Naive thymus-derived CD4-positive, alpha-beta T cell (primary cell): ENCODE data around the gene TTC17. TPM values are rescaled to one million over a fixed set of nuclear protein-coding genes. Genes with fewer than 3 reads are reported as not detected.

ENCODE experiments used
- ATAC-seq: fragments of 150-1000 bp; cut with Tn5 transposase; 2 replicates; pipeline ENCODE4 v1.10.0; 2021; ENCODE audit warnings: mild to moderate bottlenecking, moderate library complexity
- CTCF ChIA-PET: fragments of 350-600 bp; sonication (Branson Sonifier 250); formaldehyde crosslinking; loops from one replicate; lab custom pipeline; 2021; ENCODE audit warnings: antibody characterized with exemption; lab: Charles Lee
- POLR2A ChIA-PET: fragments of 350-600 bp; sonication (Branson Sonifier 250); formaldehyde crosslinking; loops from one replicate; lab custom pipeline; 2021; ENCODE audit warnings: antibody characterized with exemption, inconsistent platforms; lab: Charles Lee
- DNase-seq, 9 donors: peaks; one replicate each; pipeline versions ENCODE4 v3.0.0 to v3.0.0-alpha.2; 2020 to 2022; ENCODE audit warnings: mixed read lengths in 1 of 9
- H3K27ac ChIP-seq: one replicate; pipeline ENCODE4 v1.7.0; 2013; ENCODE audit warnings: mild to moderate bottlenecking, low read depth, low read length, moderate library complexity
- H3K27me3 ChIP-seq, 2 donors: one replicate each; pipeline ENCODE4 v1.7.0; 2013; ENCODE audit warnings: low read length in 2 of 2, mild to moderate bottlenecking in 2 of 2, moderate library complexity in 2 of 2; ENCODE audit not compliant: control insufficient read depth in 2 of 2, insufficient read depth in 2 of 2
- H3K36me3 ChIP-seq, 3 experiments: 1 replicate in 2 of 3; 2 replicates in 1 of 3; pipeline ENCODE4 v1.7.0; 2013; ENCODE audit warnings: low read length in 3 of 3, mild to moderate bottlenecking in 3 of 3, moderate library complexity in 1 of 3; ENCODE audit not compliant: insufficient read depth in 3 of 3, control insufficient read depth in 2 of 3
- H3K4me1 ChIP-seq, 2 donors: one replicate each; pipeline ENCODE4 v1.7.0; 2013; ENCODE audit warnings: low read length in 2 of 2, mild to moderate bottlenecking in 2 of 2, moderate library complexity in 1 of 2; ENCODE audit not compliant: control insufficient read depth in 2 of 2, insufficient read depth in 2 of 2
- H3K4me3 ChIP-seq: 2 replicates; pipeline ENCODE4 v1.7.0; 2013; ENCODE audit warnings: mild to moderate bottlenecking, low read length
- H3K9me3 ChIP-seq, 3 experiments: 1 replicate in 2 of 3; 2 replicates in 1 of 3; pipeline ENCODE4 v1.7.0; 2013; ENCODE audit warnings: low read length in 3 of 3; ENCODE audit not compliant: control insufficient read depth in 2 of 3
- H3K27ac Mint-ChIP-seq, 9 donors: one replicate each; pipeline ENCODE4 v1.8.0; 2020 to 2022; ENCODE audit warnings: mixed read lengths in 9 of 9, mild to moderate bottlenecking in 8 of 9, moderate library complexity in 5 of 9, inconsistent platforms in 2 of 9
- H3K27me3 Mint-ChIP-seq, 5 donors: one replicate each; pipeline ENCODE4 v1.8.0; 2021 to 2022; ENCODE audit warnings: mixed read lengths in 5 of 5, mild to moderate bottlenecking in 1 of 5
- H3K36me3 Mint-ChIP-seq, 5 donors: one replicate each; pipeline ENCODE4 v1.8.0; 2020 to 2022; ENCODE audit warnings: mixed read lengths in 5 of 5, mild to moderate bottlenecking in 3 of 5, inconsistent platforms in 1 of 5
- H3K4me1 Mint-ChIP-seq, 7 donors: one replicate each; pipeline ENCODE4 v1.8.0; 2020 to 2022; ENCODE audit warnings: mixed read lengths in 7 of 7, mild to moderate bottlenecking in 3 of 7, inconsistent platforms in 1 of 7
- H3K4me3 Mint-ChIP-seq, 10 donors: one replicate each; pipeline ENCODE4 v1.8.0; 2020 to 2022; ENCODE audit warnings: mild to moderate bottlenecking in 10 of 10, mixed read lengths in 10 of 10, moderate library complexity in 6 of 10, inconsistent platforms in 2 of 10
- H3K9me3 Mint-ChIP-seq, 11 donors: one replicate each; pipeline ENCODE4 v1.8.0; 2020 to 2022; ENCODE audit warnings: mixed read lengths in 11 of 11, mild to moderate bottlenecking in 4 of 11, inconsistent platforms in 1 of 11, moderate library complexity in 1 of 11
- intact Hi-C, 2 donors: fragments of 100-400 bp; cut with micrococcal nuclease; formaldehyde crosslinking; loops; one replicate each; pipeline ENCODE4 v1.15.1; 2023
- polyA plus RNA-seq, 2 donors: library from polyadenylated mRNA; unstranded; fragments of 300-500 nt; fragmentation: Illumina TruSeq; gene quantifications; one replicate each; pipeline ENCODE4 v1.2.3, GENCODE V29; 2021
- total RNA-seq, 6 experiments: library from RNA in 5 of 6; stranded (reverse) in 5 of 6; gene quantifications; 1 replicate in 5 of 6; 2 replicates in 1 of 6; pipeline ENCODE4 v1.2.3 and lab custom pipeline; 2021 to 2026

Gene TTC17
- total and polyA plus RNA-seq, 7 experiments from 2014 or later: 45.9 to 132 (median 97.9) TPM

DNA sequence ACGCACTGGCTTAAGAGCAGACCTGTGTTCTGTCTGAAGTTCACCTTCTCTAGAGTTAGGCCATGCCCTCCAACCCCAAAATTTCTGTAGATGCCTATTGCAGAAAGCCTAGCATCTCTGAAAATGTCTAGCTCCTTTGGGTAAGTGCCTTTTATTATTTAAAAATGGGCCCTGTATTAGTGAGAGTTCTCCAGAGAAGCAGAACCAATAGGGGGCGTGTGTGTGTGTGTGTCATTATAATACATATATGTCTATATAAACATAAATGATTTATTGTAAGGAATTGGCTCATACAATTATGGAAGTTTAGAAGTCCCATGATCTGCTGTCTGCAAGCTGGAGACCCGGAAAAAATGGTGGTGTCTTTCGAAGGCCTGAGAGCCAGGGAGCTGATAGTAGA, 144.7 kb downstream of the TTC17 start:
- CTCF ChIA-PET: no interaction called here

DNA sequence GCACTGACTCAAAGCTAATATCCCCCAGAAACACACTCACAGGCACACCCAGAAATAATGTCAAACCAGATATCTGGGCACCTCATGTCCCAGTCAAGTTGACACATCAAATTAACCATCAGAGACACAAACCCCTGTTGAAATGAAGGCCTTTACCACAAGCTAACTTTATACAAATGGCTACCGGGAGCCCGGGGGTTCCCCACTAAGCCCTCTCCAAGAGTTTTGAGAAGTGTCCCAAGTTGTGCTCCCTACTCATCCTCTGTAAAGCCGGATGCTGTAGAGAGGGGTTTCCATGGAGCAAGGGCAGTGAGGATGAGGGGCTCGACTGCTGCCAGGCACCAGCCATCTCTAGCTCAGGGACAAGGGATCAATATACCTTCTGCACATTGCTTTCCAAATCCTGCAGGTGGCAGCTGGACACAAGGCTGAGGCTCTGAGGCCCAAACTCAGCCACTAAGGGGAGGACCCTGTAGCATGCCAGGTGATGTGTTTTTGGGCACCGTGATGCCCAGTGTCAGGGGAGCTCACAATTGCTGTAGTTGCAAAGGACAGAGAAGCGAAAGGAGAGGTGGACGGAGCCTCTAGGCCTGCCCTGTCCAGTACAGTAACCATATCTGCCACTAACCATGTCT, 145.7 kb downstream of the TTC17 start:
- DNase-seq (no peak), ATAC-seq (no peak)
- Mint-ChIP-seq H3K9me3 (peaks cover 0 to 2% (median 0%) of the 10 kb centered on the region in 11 donors), H3K4me1 (peaks cover 0 to 10% (median 0%) of the 10 kb centered on the region in 7 donors), H3K4me3 (no peak overlapping the region), H3K27me3 (peaks cover 0 to 12% (median 10%) of the 10 kb centered on the region in 5 donors), H3K36me3 (no peaks in the 10 kb centered on the region), H3K27ac (no peak overlapping the region)
- Histone ChIP-seq H3K9me3 (no peaks in the 10 kb centered on the region), H3K27me3 (no peaks in the 10 kb centered on the region), H3K27ac (no peak overlapping the region), H3K36me3 (no peaks in the 10 kb centered on the region), H3K4me3 (no peak overlapping the region), H3K4me1 (no peaks in the 10 kb centered on the region)
- intact Hi-C loops: loop anchor here in 1 of 2 donors (10.0 kb wide), 1 partner anchor 60 kb away; no protein-coding TSS in a partner anchor
- ChIA-PET POLR2A (no interaction called here), CTCF (no interaction called here)

More for the DNA sequence above, 144.7 kb downstream of the TTC17 start:
- Histone ChIP-seq H3K27me3 (no peaks in the 10 kb centered on the region), H3K36me3 (no peaks in the 10 kb centered on the region), H3K4me3 (no peak overlapping the region), H3K4me1 (no peaks in the 10 kb centered on the region), H3K27ac (no peak overlapping the region), H3K9me3 (no peaks in the 10 kb centered on the region)
- DNase-seq: no peak
- POLR2A ChIA-PET: no interaction called here
- Mint-ChIP-seq H3K27me3 (peaks cover 0 to 12% (median 10%) of the 10 kb centered on the region in 5 donors), H3K4me3 (no peak overlapping the region), H3K27ac (no peak overlapping the region), H3K4me1 (peaks cover 0 to 5% (median 0%) of the 10 kb centered on the region in 7 donors), H3K36me3 (no peaks in the 10 kb centered on the region), H3K9me3 (peaks cover 0 to 2% (median 0%) of the 10 kb centered on the region in 11 donors)
- ATAC-seq: no peak
- intact Hi-C loops: loop anchor here in 1 of 2 donors (10.0 kb wide), 1 partner anchor 59 kb away; no protein-coding TSS in a partner anchor

DNA sequence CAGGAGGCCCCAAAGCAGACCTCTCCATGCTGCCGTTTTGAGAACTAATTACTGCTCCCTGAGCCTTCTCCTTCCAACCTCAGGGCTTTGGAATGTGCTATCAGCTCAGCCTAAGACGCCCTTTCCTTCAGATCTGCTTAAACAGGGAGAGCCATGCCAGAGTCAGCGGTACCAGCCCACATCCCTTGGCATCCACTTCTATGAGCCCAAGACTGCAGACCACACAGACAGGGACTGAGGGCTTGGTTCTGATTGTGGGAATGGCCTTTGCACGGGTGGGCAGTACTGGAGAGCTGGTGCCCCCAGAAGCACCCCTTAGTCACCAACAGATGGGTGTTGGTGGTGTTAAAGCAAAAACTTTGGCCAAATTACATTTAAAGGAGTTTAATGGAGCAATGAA, 146.5 kb downstream of the TTC17 start:
- no peaks in the 10 kb centered on the region for H3K27me3 ChIP-seq
- intact Hi-C loops: loop anchor here in 1 of 2 donors (10.0 kb wide), 1 partner anchor 60 kb away; no protein-coding TSS in a partner anchor
- CTCF ChIA-PET: no interaction called here

DNA sequence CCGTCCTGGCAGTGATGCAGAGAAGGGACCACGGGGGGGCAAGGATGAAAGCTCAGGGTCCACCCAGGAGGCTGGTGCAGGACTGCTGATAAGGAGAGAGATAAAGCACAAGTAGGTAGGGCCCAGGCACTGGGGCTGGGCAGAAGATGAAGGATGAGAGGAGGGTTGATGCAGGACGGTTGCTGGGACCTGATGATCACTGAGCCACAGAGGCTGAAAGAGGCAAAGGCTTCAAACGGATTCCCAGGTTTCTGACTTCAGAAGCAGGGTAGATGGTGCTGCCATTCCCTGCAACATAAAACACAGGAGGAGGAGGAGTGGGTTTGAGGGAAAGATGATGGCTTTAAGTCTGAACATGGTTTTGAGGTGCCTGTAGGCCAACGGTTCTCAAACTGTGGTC, 148.5 kb downstream of the TTC17 start:
- H3K27ac Mint-ChIP-seq: no peak overlapping the region
- POLR2A ChIA-PET: no interaction called here

More for the DNA sequence above, 146.5 kb downstream of the TTC17 start:
- Mint-ChIP-seq H3K27ac (no peak overlapping the region), H3K4me1 (peaks cover 0 to 10% (median 0%) of the 10 kb centered on the region in 7 donors), H3K9me3 (peaks cover 0 to 2% (median 0%) of the 10 kb centered on the region in 11 donors), H3K4me3 (no peak overlapping the region), H3K27me3 (peaks cover 0 to 12% (median 10%) of the 10 kb centered on the region in 5 donors), H3K36me3 (no peaks in the 10 kb centered on the region)
- DNase-seq: no peak
- H3K27ac ChIP-seq: no peak overlapping the region
- H3K4me3 ChIP-seq: no peak overlapping the region
- ATAC-seq: no peak
- no peaks in the 10 kb centered on the region for H3K36me3 ChIP-seq
- no peaks in the 10 kb centered on the region for H3K4me1 ChIP-seq
- no peaks in the 10 kb centered on the region for H3K9me3 ChIP-seq
- POLR2A ChIA-PET: no interaction called here

DNA sequence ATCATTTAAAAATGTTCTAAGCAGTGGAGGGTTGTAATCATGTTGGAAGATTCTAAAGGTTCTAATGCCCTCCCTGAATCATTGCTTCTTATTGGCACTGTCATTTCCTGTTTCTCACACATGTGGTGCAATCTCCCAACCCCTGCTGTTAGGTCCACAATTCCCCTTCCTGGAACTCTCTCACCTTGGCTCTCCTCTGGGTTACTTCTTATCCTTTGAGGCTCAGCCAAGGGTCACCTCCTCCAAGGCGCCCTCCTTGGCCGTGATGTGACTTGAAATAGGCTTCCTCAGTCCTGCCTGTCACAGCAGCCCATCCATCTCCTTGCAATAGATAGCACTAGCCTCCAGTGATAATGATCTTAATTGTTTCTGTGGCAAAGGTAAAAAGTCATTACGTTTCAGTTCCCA, 149.8 kb downstream of the TTC17 start:
- Mint-ChIP-seq H3K4me1 (peaks cover 0 to 10% (median 0%) of the 10 kb centered on the region in 7 donors), H3K4me3 (no peak overlapping the region), H3K27me3 (peaks cover 0 to 8% (median 2%) of the 10 kb centered on the region in 5 donors), H3K36me3 (no peaks in the 10 kb centered on the region), H3K27ac (peak overlapping the region in 2 of 9 donors; percentile 1 to 23), H3K9me3 (peaks cover 0 to 8% (median 0%) of the 10 kb centered on the region in 11 donors)
- peak; percentile 36 for ATAC-seq
- Histone ChIP-seq H3K4me1 (no peaks in the 10 kb centered on the region), H3K27me3 (no peaks in the 10 kb centered on the region), H3K9me3 (no peaks in the 10 kb centered on the region), H3K36me3 (no peaks in the 10 kb centered on the region), H3K27ac (no peak overlapping the region), H3K4me3 (no peak overlapping the region)
- intact Hi-C loops: loop anchor here in 1 of 2 donors (10.0 kb wide), 1 partner anchor 64 kb away; no protein-coding TSS in a partner anchor
- DNase-seq: no peak
- ChIA-PET POLR2A (no interaction called here), CTCF (no interaction called here)

More for the DNA sequence above, 148.5 kb downstream of the TTC17 start:
- H3K27me3 ChIP-seq: no peaks in the 10 kb centered on the region
- intact Hi-C loops: loop anchor here in 1 of 2 donors (10.0 kb wide), 1 partner anchor 62 kb away; no protein-coding TSS in a partner anchor
- no peaks in the 10 kb centered on the region for H3K4me1 ChIP-seq
- no peaks in the 10 kb centered on the region for H3K36me3 ChIP-seq
- H3K4me1 Mint-ChIP-seq: peaks cover 0 to 10% (median 0%) of the 10 kb centered on the region in 7 donors
- peaks cover 0 to 10% (median 6%) of the 10 kb centered on the region in 5 donors for H3K27me3 Mint-ChIP-seq
- no peaks in the 10 kb centered on the region for H3K36me3 Mint-ChIP-seq
- no peaks in the 10 kb centered on the region for H3K9me3 ChIP-seq
- CTCF ChIA-PET: interaction anchor here (0.5 kb wide), 1 partner anchor 82 kb away, joined by 5 read pairs; no protein-coding TSS in a partner anchor
- H3K4me3 Mint-ChIP-seq: no peak overlapping the region
- no peak overlapping the region for H3K27ac ChIP-seq
- DNase-seq (no peak), ATAC-seq (no peak)
- H3K9me3 Mint-ChIP-seq: peaks cover 0 to 3% (median 0%) of the 10 kb centered on the region in 11 donors
- no peak overlapping the region for H3K4me3 ChIP-seq

DNA sequence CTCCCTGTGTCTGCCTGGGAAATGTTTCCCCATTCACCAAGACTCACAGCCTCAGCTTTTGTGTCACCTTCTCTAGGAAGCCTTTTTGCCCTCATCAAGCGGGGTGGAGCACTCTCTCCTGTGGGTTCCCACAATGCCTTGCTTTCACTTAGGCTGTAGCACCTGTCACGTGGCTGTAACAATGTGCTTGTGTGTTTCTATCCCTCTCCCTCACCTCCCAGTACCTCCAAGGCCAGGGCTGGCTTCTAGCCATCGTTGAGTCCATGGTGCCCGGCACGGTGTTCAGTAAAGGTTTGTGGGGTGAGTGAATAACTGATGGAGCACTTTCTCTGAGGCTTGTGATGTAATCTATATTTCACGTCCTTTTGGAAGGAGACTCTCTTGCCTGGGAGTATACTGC, 153.2 kb downstream of the TTC17 start:
- no peak overlapping the region for H3K4me3 ChIP-seq
- Mint-ChIP-seq H3K9me3 (peaks cover 0 to 8% (median 0%) of the 10 kb centered on the region in 11 donors), H3K36me3 (no peaks in the 10 kb centered on the region), H3K4me1 (peaks cover 0 to 10% (median 0%) of the 10 kb centered on the region in 7 donors), H3K4me3 (no peak overlapping the region), H3K27ac (no peak overlapping the region), H3K27me3 (peaks cover under 1 to 14% (median 2%) of the 10 kb centered on the region in 5 donors)
- H3K4me1 ChIP-seq: no peaks in the 10 kb centered on the region
- H3K27ac ChIP-seq: no peak overlapping the region
- CTCF ChIA-PET: no interaction called here
- no peaks in the 10 kb centered on the region for H3K27me3 ChIP-seq
- no peak for ATAC-seq
- POLR2A ChIA-PET: no interaction called here
- H3K36me3 ChIP-seq: no peaks in the 10 kb centered on the region
- H3K9me3 ChIP-seq: no peaks in the 10 kb centered on the region
- no peak for DNase-seq
- intact Hi-C loops: no loop called here
